ENCODE measurements around the gene TVP23A.

- TF ChIP-seq CTCF (IDR thresholded peaks at IDR 0.05 in 4 of 5, conservative IDR thresholded peaks at IDR 0.05 in 1 of 5) (no peak), POLR2A (IDR thresholded peaks at IDR 0.05) (no peak)
These were observed 27.5 kb downstream of the TVP23A start for GRCh38 chr16:10791048-10791447.

All from gastrocnemius medialis (tissue), 4 donors.